Umbilical cord (tissue), 2 donors: ENCODE results near the gene PDE4D. TPM values are rescaled to one million over a fixed set of nuclear protein-coding genes. Genes with fewer than 3 reads are reported as not detected.

Experiments
- DNase-seq: peaks from one replicate; pipeline ENCODE4 v3.0.0-alpha.2; 2015; ENCODE audit warnings: low spot score
- total RNA-seq: library from RNA; depleted of rRNA; stranded (reverse); fragments of >200 nt; gene quantifications from one replicate; pipeline ENCODE4 v1.2.3, GENCODE V29; 2014; ENCODE audit warnings: low replicate concordance; ENCODE audit not compliant: insufficient read depth

Gene PDE4D
- total RNA-seq, 1 donor from 2014 or later, result 283 TPM

DNA sequence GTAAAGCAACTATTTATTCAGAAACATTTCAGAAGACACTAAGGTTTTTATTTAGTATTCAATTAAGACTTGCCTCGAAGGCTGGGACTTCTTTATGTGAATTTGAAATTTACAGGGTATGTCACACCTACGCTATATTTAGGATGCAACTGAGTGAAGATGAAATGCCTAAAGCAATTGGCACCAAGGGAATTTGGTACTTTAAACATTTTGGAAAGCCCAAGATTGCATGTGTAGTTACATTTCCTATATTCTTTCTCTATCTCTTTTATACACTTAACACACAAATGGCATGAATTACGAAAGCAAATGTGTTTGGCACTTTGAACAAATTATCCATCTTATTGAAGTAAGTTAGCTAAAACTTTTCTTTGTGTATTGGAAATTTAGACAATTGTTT is 633.3 kb downstream of the PDE4D start:
- no peak for DNase-seq

DNA sequence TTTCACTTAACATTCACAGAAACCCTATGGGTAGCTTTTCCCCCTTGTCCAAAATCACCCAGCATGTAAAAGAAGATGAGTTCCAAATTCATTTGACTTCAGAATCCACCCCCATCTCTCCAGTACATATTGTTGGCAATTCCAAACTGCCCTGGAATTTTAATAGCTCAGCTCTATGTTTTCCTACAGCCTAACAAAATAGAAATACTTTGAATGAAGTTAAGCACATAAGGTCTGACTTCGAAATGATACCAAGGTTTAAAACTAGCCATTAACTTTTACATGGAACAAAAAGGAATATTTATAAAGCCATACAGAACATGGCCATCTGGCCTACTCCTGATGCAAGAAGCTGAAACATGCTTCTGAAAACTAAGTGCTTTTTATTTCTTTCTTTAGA is 634.3 kb downstream of the PDE4D start:
- DNase-seq, result no peak

DNA sequence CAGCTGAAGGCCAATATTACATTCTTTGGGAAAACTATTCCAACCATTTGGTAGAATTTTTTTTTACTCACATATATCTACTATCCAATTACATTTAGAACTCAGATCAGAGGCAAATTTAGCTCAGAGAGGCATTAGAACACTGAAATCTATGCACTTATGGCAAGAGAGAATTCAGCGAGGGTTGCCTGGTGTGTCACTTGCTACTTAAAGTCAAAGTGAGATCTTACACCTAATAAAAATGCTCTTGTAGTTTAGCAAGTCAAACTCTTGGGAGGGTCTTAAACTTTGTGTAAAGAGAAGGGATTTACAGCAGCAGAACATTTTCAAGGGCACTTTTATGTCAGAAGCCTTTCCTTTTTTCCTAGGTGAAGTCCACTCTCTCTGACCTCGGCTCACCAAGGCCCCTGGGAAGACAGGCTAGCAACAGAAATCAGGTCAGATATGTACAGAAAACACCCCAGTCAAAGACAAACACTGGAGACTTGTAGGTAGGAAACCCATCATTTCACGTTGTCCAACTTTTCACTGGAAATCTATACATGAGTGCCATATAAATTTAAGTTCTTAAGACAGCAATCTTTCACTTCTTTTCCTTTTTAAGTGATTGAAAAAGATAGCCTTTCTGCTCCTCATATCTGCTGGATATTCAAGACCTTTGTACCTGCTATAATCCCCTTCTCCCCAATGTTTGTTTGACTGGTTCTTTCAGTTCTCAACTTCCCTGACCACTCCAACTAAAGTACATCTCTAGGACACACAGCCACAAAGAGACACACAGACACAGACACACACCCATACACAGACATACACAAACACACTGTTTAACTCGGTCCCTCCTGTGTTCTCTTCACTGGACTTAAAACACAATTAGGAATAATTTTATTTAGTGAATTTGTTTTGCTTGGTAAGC is 635.8 kb downstream of the PDE4D start:
- DNase-seq, result no peak

DNA sequence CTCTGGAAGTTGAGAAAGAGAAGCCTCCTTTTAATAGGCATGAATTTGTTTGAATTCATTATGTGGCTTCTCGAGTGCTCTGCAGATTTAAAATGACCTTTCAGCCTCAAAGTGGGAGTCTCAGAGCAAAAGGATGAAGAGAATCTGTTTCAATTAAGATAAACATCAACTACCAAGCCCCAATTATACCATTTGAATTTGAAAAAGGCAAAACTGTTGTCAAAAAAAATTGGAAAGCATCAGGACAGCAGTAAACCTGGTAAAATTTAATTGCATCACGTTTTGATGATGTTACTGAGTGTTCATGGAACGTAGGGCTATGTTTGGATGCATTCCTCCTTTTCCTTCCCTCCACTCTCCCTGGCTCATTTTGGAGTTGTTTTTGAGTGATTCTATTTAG is 637.2 kb downstream of the PDE4D start:
- DNase-seq, result no peak

DNA sequence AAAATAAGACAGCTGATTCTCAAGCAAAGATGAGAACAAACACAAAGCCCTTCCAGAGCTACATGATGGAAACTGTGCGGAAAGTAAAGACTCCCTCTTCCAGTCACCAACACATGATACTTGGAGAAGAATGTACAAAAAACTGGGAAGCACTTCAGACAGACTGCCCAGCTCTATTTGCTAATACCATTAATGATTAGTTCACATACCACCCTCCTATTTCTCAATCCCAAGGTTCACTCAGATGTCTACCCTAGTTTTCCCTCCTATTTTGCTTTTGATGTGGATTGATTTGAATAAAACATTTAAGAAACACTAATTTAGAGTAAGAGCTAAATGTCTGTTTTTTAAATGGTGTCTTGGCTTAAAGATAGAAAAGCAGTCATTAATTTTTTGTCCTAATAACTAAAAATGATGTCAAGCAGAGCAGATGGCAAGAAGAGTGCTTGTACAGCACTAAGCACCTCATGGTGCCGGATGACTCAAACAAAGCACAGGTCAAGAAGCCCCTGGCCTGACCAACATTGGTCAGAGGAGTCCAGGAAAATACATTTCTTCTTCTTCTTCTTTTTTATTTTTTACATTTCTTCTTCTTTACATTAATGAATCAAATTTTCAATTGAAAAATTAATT is 639.4 kb downstream of the PDE4D start:
- no peak for DNase-seq

DNA sequence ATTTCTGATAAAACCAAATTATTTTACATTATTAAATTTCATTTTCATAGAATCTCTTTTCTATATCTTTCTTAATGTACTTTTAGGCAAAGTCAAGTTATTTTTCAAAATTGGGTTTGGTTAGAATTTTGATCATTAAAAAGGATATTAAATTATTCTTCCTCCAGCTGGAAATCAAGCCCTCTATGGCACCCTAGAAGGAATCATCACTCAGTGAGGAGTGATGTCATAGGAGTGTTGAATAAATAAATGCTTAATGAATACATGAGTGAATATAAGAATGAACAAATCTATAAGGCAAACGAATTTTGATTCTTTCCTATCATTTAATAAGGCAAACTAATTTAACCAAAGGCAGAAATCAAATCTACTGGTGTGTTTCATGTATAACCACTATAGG is 639.9 kb downstream of the PDE4D start:
- no peak for DNase-seq

DNA sequence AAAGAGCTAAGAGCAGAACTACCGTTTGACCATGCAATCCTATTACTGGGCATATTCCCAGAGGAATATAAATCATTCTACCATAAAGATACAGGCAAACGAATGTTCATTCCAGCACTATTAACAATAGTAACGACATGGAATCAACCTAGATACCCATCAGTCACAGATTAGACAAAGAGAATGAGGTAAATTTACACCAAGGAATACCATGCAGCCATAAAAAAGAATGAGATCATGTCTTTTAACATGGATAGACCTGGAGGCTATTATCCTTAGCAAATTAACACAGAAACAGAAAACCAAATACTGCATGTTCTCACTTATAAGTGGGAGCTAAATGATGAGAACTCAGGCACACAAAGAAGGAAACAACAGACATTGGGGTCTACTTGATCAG is 641.9 kb downstream of the PDE4D start:
- no peak for DNase-seq

DNA sequence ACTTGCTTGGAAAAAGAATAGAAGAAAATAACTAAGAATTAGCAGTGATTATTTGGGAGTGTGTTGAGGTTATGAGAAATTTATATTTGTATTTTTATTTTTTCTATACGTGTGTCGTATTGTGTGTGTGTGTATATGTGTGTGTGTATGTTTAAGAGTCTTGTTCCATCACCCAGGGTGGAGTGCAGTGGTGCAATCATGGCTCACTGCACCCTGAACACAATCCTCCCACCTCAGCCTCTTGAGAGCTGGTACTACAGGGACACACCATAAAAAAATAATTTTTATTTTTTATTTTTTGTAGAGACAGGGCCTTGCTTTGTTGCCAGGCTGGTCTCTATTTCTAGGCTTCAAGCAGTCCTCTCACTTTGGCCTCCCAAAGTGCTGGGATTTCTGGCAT is 643.8 kb downstream of the PDE4D start:
- DNase-seq, result no peak

DNA sequence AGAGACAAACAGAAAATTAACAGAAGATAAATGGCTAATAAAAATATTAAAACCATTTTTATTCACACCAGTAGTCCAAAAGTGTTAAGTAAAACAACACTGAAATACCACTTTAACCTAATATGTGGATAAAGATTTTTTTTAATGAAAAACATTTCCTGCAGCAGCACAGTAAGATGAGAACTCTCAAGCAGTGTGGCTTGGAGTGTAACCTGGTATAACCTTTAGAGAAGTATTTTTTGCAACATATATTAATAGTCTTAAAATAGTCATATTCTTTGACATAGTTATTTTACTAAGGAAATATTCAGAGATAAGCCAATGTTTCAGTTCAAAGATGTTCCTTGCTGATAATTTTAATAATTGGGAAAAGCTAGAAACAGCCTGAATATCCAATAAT is 644.4 kb downstream of the PDE4D start:
- no peak for DNase-seq

DNA sequence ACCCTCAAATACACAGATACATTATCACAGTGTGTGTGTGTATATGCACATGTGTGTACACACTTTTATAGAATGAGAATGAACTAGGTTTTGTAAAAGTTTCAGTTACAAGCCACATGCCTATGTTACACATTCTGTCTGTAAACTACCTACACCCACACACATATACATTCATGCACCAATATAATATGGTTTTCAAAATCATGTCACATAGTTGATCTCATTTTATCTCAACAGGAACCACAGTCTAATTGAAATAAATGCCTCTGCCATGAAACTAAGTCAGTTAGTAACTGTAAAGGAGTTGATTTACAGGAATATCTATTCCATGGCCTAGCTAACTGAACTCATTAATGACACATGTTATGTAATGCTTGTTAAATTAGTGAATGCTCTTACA is 646.6 kb downstream of the PDE4D start:
- no peak for DNase-seq

DNA sequence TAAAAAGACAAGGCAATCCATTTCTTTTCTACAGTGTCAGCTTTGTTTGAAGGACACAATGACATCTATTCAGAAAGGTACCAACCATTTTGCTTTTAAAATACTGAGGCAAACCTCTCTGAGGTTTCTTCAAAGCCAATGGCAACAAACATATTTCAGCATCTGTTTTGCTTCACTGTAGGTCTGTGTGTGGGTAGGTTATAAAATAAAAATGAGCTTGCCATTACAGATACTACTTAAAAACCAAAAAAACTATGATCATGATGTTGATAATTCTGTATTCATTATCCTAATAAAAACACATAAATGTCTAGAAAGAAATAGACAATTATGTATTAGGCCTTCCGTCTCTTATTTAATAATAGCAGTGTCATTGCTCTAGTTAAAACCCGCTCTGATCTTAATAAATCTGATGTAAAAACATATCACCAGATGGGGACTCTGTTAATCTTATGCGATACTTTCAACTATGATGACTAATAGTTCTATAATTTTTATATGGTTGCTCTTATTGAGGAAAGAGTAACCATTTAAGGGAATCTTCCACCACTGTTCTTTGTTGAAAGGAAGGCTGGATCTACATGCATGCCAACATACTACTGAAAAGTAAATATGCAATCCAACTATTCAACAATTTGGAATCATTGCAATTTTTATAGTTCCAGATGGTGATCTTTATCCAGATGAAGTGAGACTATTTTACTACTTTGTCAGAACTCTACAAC is 647.2 kb downstream of the PDE4D start:
- peak; percentile 81 for DNase-seq

DNA sequence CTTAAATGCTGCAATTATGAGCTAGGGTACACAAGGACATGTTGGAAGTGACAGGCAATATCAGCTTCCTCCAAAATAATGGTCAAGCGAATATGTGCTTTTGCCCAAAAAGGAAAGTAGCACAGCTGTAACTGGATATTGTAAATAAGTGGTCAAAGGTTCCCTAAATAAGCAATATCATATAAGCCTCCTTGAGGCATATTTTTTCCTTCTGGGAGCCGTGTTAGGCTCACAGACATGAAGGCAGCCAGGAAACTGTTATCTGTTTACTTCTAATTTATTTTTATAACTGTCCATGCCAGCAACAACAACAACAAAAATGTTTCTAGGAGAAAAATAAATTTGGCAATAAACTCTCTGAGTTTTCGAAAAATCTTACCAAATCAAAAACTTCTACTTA is 648.3 kb downstream of the PDE4D start:
- no peak for DNase-seq

DNA sequence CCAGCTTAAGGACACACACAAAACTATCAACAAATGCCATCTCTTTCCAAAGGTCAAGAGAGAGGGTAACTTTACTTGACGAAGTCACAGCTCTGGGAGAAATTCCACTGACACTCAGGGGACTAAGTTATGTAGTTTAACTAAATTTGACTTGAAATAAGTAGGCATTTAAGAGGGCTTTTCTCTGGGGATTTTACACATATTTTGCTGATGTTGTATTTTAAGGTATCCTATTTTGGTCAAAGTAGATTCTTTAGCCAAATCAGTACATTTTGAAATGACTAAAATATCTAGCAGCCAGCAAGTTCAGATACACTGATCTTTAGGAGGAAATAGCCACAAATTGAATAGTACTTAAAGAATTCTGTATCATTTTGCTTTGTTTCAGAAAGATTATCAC is 652.0 kb downstream of the PDE4D start:
- no peak for DNase-seq

DNA sequence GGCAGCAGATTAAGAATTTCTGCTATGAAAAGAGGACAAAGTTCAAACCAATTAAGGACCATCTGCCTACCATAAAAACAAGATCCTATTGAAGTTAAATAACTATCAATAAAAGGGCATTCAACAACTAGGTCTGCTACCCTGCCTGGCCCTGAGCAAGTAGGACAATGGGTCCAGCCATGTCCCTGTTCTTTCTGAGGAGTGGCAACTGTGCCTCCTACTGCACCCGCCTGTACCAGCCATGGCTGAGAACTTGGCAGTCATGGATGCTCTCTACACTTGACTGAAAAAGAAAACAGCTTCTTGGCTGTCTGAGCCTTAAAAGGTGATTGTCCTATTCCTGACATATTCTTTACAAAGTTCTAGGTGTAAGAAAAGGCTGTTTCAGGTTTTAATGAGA is 652.4 kb downstream of the PDE4D start:
- DNase-seq, result no peak

DNA sequence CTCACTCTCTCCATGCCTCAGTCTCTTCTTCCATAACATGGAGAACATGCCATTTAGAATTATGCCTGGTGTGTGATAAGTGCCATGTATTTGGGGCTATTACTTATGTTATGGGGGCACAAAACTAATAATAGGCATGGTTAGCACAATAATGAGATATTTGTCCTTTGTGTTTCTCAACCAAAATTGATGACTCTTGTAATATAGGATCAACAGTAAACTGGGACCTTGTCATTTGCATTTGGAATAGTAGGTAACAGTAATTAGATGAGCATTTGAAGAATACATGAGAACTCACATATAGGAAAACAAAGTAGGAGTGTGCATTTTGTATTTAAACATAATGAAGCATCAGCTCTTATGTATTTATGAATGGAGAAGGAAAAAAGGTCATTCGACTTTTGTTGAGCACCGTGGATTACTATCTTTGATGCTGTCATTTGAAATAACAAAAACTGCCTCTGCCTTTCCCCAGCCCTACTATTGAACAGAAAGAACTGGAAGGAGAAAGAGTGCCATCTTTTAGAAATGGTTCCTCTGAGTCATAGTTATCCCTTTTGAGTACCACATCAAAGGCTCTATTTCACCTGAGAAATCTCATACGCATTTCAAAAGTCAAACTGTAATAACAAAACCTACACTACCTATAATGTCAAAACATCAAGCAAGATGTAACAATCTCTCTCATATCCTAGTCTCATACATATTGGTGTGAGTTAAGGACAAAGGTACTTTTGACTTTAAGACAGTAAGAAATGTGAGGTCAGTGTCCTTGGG is 655.2 kb downstream of the PDE4D start:
- DNase-seq, result no peak

DNA sequence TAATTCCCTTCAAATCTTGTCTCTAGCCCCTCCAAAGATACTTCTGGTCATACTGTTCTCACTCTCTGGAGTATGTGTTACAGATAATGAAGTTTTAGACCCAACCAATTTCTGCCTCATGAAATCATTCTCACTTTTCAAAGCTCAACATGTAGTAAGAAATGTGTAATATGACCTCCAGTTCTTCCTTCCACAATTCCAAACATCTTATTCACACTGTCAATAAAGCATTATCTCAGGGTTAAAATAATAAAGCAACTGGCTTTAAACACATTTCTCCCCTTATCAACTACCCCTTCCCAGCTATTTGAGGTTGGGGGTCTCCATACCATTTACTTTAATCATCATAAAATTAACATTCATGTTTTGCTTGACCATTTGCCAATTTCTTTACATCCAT is 656.5 kb downstream of the PDE4D start:
- no peak for DNase-seq

DNA sequence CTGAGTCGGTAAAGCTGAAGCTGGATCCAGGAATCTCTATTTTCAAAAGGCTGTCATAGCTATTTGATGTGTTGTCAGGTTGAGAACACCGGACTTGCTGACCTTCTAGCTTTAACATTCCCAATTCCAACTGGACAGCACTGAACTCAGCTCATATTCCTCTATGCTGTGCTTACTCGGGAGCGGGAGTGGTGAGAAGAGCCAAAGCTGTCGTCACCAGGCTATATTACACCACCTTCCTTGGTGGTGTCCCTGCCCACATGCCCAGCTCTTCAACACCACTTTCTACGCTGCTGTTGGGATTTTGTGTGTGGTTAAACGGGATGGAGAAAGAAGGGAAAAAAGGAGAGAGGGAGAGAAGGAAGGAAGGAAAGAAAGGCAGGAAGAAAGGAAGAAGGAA is 657.1 kb downstream of the PDE4D start:
- no peak for DNase-seq

DNA sequence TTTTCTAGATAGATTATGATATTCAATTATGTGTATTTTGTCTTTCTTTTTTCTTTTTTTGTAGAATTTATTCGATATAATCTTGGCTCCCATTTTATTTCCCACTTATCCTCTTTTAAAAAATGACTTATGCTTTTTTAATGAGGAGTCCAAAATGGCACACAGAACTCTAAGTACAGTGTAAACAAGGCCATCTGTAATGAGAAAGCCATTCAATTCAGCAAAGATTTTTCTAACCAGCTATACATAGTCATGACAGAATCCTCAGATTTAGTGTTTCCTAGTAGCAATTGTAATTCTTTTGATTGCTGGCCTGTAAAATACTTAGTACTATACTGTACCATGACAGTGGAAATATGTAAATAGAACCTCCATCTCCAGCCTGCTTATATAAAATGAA is 659.3 kb downstream of the PDE4D start:
- no peak for DNase-seq

DNA sequence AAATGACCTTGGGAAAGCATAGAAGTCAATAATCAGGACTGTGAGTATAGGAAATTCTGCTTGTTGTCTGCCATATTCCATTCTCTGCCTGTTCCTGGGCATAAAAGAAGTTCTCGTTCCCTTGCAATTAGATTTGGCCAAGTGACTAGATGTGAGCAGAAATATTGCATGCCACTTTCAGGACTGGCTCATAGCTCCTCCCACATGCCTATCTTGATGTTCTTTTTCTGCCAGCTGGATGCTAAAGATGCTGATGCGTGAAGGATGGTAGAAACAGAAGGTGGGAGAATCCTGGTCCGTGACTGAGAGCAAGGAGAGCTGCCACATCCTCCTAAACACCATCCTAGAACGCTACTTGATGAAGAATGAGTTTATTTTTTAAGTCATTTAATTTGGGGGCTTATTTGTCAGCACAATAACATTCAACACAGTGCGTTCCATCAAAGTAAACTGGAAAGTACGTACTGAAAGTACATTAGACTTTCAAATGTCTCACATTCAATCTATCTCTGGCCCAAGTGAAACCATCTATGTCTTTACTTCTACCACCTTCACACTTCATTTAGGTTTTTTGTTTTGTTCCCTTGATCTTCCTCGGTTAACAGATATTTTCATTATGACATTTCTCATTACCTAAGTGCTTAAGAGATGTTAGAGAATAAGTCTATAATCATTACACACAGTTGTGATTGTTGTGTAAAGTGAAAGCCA is 662.1 kb downstream of the PDE4D start:
- no peak for DNase-seq

DNA sequence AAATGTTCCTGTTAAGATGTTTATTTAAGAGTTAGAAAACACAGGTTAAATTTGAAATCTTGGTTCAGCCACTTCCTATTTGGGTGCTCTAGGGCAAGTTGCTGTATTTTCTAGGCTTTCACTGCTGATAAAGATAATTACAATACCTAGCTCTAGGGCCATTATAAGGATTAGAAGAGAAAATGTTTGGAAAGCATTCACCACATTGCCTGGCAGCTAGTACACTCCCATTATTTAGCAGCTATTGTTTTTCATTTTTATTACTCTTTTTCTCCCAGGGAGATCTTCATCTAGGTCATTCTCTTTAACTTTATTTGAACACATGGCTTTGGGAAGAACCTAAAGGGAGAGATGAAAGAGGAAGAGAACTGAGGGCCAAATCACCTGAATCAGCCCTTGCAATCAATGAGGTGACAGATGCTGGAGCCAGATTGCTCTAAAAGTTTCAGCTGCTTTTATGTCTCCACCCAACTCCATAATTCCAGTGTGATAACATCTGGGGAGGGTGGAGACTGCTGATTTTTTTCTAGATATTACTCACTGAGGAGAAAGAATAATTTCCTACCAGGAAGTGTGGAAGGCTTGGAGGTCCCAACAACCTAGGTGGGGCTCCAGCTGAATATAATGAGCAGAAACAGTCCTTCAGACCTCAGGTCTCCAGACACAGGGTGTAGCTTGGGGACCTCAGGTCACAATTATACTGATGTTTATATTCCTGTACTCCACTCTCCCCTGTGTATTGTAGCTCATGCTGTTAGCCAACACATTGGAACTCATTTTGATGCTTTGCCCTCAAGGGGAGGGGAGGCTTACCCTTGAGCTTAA is 670.6 kb downstream of the PDE4D start:
- DNase-seq, result no peak
